SH-SY5Y (cell line): ENCODE results near the gene BET1L.

Source experiments
- GATA2 ChIP-seq: IDR thresholded peaks from 2 replicates; pipeline ENCODE4 v1.6.1; 2011; ENCODE audit warnings: mild to moderate bottlenecking, low read depth, low read length
- GATA3 ChIP-seq: IDR thresholded peaks from 2 replicates; pipeline ENCODE4 v1.6.1; 2011; ENCODE audit warnings: low read depth, mild to moderate bottlenecking, low read length, moderate library complexity

GRCh38 chr11:249062-249461 is 41.9 kb upstream of the BET1L start:
- TF ChIP-seq GATA2 (no peak), GATA3 (no peak)
